Measurements from ENCODE around the gene DLG2.

DLG2 gene

DNA sequence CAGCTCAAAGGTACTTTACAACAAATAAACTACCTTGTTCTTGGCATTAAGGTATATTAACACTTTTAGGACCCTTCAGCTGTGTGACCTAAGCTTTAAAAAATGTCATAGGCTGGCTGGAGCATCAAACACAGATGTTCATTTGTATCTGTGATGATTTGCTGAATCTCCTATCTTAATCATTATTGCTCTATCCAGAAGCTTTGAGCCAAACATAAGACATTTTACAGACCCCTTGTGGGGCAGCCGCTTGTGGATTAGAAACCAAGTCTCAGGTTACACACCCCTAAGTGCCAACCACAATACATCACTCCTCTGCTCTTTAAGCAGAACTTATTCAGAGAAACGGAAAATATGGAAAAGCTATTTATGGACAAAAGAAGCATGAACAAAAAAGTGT, 1946.8 kb downstream of the DLG2 start:
- no peak for DNase-seq (ENCODE audit: low spot score in 2 of 2)
- Mint-ChIP-seq H3K9me3 (peaks cover 2% of the 10 kb centered on the region), H3K4me3 (no peak overlapping the region), H3K27ac (ENCODE audit: low read depth) (no peak overlapping the region), H3K4me1 (no peaks in the 10 kb centered on the region), H3K27me3 (no peaks in the 10 kb centered on the region), H3K36me3 (ENCODE audit: insufficient read depth) (no peaks in the 10 kb centered on the region)
- ATAC-seq (replicated peaks; ENCODE audit: extremely low read depth, poor library complexity, severe bottlenecking) = no peak

DNA sequence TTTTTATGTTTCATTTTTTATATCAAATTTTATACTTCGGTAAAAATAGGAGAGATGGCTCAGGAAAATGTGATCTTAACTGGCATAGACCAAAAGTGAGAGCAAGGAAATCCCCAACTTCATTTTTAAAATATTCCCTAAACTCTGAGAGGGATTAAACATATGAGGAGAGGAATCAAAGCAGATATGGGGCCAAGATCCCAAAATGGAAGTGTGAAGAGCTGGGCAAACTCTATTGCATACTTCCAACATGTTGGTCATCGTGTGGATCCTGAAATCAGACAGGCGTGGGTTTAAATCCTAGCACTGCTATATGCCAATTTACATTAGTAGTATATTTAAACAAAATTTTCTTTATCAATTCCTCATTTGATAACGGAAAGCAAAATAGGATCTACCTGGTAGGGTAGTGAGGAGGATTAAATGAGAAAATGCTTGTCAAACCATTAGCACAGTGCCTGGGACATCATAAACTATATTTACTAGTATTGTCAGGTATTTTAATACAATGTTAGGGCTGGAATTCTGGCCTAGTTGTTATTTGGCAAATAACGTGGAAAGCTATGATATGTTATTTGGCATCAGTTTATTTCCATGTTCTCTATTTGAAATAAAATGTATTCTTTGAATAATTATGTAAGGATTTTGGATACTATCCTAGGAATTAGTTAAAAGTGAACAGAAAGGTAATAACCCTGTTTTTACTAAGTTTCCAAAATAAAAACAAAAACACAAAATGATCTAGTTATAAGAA, 1948.1 kb downstream of the DLG2 start:
- DNase-seq (ENCODE audit: low spot score in 2 of 2) = no peak
- Mint-ChIP-seq H3K36me3 (ENCODE audit: insufficient read depth) (no peaks in the 10 kb centered on the region), H3K27ac (ENCODE audit: low read depth) (no peak overlapping the region), H3K4me1 (no peaks in the 10 kb centered on the region), H3K9me3 (no peaks in the 10 kb centered on the region), H3K27me3 (no peaks in the 10 kb centered on the region), H3K4me3 (no peak overlapping the region)
- ATAC-seq (replicated peaks; ENCODE audit: extremely low read depth, poor library complexity, severe bottlenecking) = no peak

DNA sequence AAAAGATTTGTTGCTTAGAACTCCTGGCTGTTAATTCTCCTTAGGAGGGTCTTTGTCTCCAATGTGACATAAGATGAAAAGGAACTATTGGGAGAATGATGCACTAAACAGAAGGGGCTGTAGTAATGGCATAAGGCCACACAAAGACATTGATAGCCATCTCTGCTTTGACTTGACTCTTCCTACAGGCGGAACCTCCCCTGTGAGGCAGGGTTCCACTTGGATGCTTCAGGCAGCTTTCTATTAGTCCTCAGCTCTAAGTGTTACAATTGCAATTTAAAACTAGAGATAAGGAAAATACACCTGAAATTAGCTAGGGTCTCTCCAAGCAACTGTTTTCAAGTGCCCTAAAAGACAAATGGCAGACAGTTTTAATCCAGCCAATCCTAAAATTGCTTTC, 1949.4 kb downstream of the DLG2 start:
- Mint-ChIP-seq H3K4me1 (no peaks in the 10 kb centered on the region), H3K36me3 (ENCODE audit: insufficient read depth) (no peaks in the 10 kb centered on the region), H3K9me3 (no peaks in the 10 kb centered on the region), H3K27ac (ENCODE audit: low read depth) (no peak overlapping the region), H3K4me3 (no peak overlapping the region), H3K27me3 (no peaks in the 10 kb centered on the region)
- DNase-seq (ENCODE audit: low spot score in 2 of 2) (no peak), ATAC-seq (replicated peaks; ENCODE audit: extremely low read depth, poor library complexity, severe bottlenecking) (no peak)

DNA sequence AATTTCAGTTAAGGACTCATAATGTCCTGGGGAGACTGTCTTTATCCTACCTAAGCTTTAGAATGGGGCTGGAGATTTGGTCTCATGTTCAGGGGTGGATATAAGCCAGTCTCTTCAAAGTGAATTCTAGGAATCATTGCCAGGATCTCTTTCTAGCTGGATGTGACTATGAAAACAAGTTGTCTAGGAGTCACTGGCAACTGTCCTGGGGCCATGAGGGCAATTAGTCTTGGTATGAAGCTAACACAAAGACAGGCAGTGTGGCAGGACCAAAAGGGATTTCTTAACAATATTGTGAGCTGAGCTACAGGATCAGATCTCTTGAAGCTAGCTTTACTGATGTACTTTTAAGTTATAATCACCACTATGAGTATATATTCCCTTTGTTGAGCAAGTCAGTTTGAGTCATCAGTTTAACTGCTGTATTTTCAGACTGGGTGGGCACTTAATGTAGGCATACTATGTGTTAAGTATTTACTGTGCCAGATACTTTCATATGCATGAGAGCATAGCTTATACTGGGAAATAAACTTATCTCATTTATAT, 1951.0 kb downstream of the DLG2 start:
- Mint-ChIP-seq H3K36me3 (ENCODE audit: insufficient read depth) (no peaks in the 10 kb centered on the region), H3K27me3 (peaks cover 10% of the 10 kb centered on the region), H3K27ac (ENCODE audit: low read depth) (no peak overlapping the region), H3K4me1 (no peaks in the 10 kb centered on the region), H3K4me3 (no peak overlapping the region), H3K9me3 (no peaks in the 10 kb centered on the region)
- ATAC-seq (replicated peaks; ENCODE audit: extremely low read depth, poor library complexity, severe bottlenecking) (no peak), DNase-seq (ENCODE audit: low spot score in 2 of 2) (no peak)

DNA sequence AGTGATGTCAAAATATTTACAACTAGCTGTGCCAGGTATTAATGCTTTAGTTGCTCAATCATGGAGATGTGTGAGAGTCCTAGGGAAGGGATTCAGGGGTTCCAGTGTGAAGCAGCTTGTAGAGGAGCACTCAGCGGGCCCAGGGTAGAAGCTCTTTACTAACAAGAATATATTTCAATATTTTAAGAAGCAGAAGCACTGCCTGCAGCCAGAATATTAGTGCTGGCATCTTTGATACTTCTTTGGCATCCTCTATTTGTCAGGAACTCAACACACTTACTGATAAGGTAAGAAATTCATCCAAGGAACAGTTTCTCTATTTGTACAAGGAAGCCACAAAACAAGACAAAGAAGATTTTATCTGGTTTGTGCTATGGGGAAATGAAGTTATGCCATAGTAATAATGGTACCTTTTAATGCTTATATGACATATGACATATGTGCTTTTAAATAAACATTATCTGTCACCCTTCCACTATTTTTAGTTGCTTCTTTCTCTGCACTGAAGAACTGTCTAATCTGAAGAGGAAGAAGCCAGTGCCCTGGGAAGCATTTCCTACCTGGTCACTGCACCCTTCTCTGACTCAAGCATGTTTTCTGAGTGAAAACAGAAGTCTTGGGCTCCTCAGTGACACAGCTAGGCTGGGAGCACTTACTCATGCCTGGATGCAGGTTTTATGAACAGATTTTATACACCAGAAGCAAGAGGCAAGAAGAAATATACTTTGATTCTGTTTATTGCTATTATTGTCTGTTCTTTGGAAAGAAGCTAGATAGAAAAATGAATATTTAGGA, 1952.8 kb downstream of the DLG2 start:
- Mint-ChIP-seq H3K9me3 (no peaks in the 10 kb centered on the region), H3K27ac (ENCODE audit: low read depth) (no peak overlapping the region), H3K27me3 (peaks cover 13% of the 10 kb centered on the region)

DNA sequence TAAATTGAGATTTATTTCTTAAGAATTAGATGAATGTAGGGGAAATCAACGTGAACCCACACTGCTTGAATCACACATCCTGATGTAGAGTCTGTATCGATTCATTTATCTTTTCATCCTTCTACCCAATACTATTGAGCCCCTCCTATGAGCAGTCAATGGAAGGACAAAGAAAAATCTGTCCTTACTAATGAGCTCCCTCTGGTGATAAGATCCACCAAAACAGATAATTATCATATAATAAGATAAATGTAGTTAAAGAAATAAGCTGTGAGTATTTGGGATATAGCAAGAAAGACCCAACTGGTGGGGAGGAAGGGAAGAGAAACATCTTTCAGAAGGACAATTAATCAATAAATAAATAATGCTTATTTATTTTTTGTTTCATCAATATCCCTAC, 1955.9 kb downstream of the DLG2 start:
- H3K27me3 Mint-ChIP-seq = peaks cover 19% of the 10 kb centered on the region
- DNase-seq (ENCODE audit: low spot score in 2 of 2) (no peak), ATAC-seq (replicated peaks; ENCODE audit: extremely low read depth, poor library complexity, severe bottlenecking) (no peak)
- H3K4me1 Mint-ChIP-seq = no peaks in the 10 kb centered on the region
- H3K4me3 Mint-ChIP-seq = no peak overlapping the region
- H3K27ac Mint-ChIP-seq (ENCODE audit: low read depth) = no peak overlapping the region
- H3K9me3 Mint-ChIP-seq = no peaks in the 10 kb centered on the region
- no peaks in the 10 kb centered on the region for H3K36me3 Mint-ChIP-seq (ENCODE audit: insufficient read depth)

More for the DNA sequence above, 1952.8 kb downstream of the DLG2 start:
- ATAC-seq (replicated peaks; ENCODE audit: extremely low read depth, poor library complexity, severe bottlenecking) = no peak
- DNase-seq (ENCODE audit: low spot score in 2 of 2) = no peak
- no peak overlapping the region for H3K4me3 Mint-ChIP-seq
- H3K36me3 Mint-ChIP-seq (ENCODE audit: insufficient read depth) = no peaks in the 10 kb centered on the region
- no peaks in the 10 kb centered on the region for H3K4me1 Mint-ChIP-seq

DNA sequence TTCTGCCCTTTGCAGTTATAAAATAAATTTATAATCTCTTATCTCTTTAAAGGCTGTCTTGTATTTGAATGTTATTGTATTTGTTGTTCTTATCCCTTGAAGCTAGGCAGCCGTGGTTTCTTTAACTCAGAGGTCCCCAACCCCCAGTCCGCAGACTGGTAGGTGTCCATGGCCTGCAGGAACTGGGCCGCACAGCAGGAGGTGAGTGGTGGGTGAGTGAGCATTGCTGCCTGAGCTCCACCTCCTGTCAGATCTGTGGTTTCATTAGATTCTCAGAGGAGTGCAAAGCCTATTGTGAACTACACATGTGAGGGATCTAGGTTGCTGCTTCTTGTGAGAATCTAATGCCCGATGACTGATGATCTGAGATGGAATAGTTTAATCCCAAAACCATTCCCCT, 1961.0 kb downstream of the DLG2 start:
- peaks cover 8% of the 10 kb centered on the region for H3K9me3 Mint-ChIP-seq
- peaks cover 23% of the 10 kb centered on the region for H3K27me3 Mint-ChIP-seq
- no peaks in the 10 kb centered on the region for H3K36me3 Mint-ChIP-seq (ENCODE audit: insufficient read depth)
- no peaks in the 10 kb centered on the region for H3K4me1 Mint-ChIP-seq
- no peak for DNase-seq (ENCODE audit: low spot score in 2 of 2)
- no peak overlapping the region for H3K4me3 Mint-ChIP-seq
- no peak overlapping the region for H3K27ac Mint-ChIP-seq (ENCODE audit: low read depth)
- ATAC-seq (replicated peaks; ENCODE audit: extremely low read depth, poor library complexity, severe bottlenecking) = no peak

DNA sequence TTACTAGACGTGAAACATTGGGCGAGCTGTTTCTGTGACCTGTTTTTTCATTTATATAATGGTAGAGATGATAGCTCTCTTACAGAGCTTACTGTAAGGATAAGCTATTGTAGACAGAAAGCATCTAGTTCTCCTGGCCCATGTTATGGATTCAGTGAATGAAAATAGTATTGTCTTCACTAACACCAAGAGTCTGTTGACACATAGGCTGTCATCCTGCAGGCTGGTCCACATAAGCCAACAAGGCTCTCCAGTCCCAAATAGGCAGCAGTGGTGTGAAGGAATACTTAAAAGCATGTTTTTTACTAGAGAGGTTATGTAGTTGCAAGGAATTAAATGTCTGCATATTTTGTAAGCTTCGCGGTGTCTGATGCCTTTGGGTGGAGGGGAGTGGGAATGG, 1963.2 kb downstream of the DLG2 start:
- ATAC-seq (replicated peaks; ENCODE audit: extremely low read depth, poor library complexity, severe bottlenecking) (no peak), DNase-seq (ENCODE audit: low spot score in 2 of 2) (no peak)
- Mint-ChIP-seq H3K27ac (ENCODE audit: low read depth) (no peak overlapping the region), H3K9me3 (peaks cover 8% of the 10 kb centered on the region), H3K4me3 (no peak overlapping the region), H3K36me3 (ENCODE audit: insufficient read depth) (no peaks in the 10 kb centered on the region), H3K27me3 (peaks cover 17% of the 10 kb centered on the region), H3K4me1 (no peaks in the 10 kb centered on the region)

DNA sequence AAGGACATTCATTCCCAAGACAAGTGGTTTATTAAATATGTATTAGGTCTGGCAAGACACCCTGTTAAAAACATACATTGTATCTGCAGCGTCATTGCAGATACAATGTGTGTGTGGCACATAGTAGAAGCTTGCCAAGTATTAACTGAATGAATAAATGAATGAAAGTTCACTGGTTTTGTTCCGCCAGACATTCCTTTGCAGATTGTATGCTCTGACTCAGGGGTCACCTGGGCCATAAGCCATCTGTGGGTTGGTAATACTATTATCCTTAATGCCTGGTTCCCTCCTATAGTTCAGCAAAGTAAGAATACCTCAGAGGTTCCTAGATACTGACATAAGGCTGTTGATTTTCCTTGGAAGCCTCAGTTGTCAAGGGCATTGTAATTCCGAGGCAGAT, 1963.7 kb downstream of the DLG2 start:
- H3K27ac Mint-ChIP-seq (ENCODE audit: low read depth) = no peak overlapping the region
- peaks cover 8% of the 10 kb centered on the region for H3K9me3 Mint-ChIP-seq
- ATAC-seq (replicated peaks; ENCODE audit: extremely low read depth, poor library complexity, severe bottlenecking) (no peak), DNase-seq (ENCODE audit: low spot score in 2 of 2) (no peak)
- no peaks in the 10 kb centered on the region for H3K4me1 Mint-ChIP-seq
- H3K4me3 Mint-ChIP-seq = no peak overlapping the region
- H3K27me3 Mint-ChIP-seq = peaks cover 14% of the 10 kb centered on the region
- H3K36me3 Mint-ChIP-seq (ENCODE audit: insufficient read depth) = no peaks in the 10 kb centered on the region

DNA sequence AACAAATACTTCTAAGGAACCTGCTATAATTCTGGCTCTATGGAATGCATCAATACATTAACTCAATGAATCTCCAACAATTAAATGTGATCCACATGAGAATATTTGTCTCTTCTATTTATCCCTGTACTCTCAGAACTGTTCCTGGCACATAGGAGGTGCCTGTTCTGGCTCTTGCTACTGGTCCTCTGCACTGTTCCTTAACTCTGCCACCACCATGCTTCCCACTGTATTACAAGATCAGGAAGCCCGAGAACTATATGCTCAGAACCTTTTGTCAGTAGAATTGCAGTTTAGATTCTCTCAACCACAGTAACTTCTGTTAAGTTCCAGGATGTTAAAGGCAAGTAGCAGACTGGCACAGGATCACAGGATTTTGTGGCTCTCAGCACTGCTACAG, 1964.7 kb downstream of the DLG2 start:
- H3K9me3 Mint-ChIP-seq = peaks cover 8% of the 10 kb centered on the region
- ATAC-seq (replicated peaks; ENCODE audit: extremely low read depth, poor library complexity, severe bottlenecking) = no peak

DNA sequence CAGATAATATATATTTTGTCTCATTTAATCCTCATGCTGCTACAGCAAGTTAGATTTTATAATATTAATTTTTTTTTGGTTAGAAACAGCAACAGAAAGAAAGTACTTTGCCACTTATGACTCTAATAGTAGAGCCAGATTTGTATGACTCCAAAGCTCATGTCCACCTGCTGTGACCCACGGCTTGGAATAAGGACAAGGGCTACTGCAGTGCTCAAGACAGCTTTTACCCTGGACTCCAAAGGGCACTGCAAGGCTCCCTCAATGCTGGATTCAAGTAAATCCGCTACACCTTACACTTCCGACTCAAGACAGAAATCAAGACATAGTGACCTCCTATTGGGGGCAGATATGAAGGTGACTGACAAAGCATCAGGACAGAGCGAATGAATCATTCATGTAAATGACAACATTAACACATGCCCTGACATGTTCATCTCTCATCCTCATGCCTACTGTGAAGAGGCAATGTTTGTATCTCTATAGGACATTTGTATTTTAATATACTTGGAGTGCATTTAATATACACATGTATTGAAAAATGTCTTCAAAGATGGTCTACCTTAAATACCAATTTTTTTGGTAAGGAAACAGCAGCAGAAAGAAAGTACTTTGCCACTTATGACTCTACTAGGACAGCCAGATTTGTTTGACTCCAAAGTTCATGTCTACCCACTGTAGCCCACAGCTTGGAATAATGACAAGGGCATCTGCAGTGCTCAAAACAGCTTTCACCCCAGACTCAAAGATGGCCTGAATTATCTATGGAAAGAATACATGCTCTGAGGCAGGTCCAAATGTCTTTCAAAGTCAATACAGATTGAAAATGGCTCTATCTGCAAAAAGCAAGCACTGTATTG, 1965.4 kb downstream of the DLG2 start:
- peaks cover 14% of the 10 kb centered on the region for H3K27me3 Mint-ChIP-seq
- H3K27ac Mint-ChIP-seq (ENCODE audit: low read depth) = no peak overlapping the region
- H3K4me3 Mint-ChIP-seq = no peak overlapping the region
- DNase-seq (ENCODE audit: low spot score in 2 of 2) (no peak), ATAC-seq (replicated peaks; ENCODE audit: extremely low read depth, poor library complexity, severe bottlenecking) (no peak)
- no peaks in the 10 kb centered on the region for H3K4me1 Mint-ChIP-seq
- peaks cover 8% of the 10 kb centered on the region for H3K9me3 Mint-ChIP-seq
- H3K36me3 Mint-ChIP-seq (ENCODE audit: insufficient read depth) = no peaks in the 10 kb centered on the region

More for the DNA sequence above, 1964.7 kb downstream of the DLG2 start:
- H3K4me1 Mint-ChIP-seq = no peaks in the 10 kb centered on the region
- no peak overlapping the region for H3K4me3 Mint-ChIP-seq
- H3K36me3 Mint-ChIP-seq (ENCODE audit: insufficient read depth) = no peaks in the 10 kb centered on the region
- DNase-seq (ENCODE audit: low spot score in 2 of 2) = no peak
- peaks cover 14% of the 10 kb centered on the region for H3K27me3 Mint-ChIP-seq
- no peak overlapping the region for H3K27ac Mint-ChIP-seq (ENCODE audit: low read depth)

DNA sequence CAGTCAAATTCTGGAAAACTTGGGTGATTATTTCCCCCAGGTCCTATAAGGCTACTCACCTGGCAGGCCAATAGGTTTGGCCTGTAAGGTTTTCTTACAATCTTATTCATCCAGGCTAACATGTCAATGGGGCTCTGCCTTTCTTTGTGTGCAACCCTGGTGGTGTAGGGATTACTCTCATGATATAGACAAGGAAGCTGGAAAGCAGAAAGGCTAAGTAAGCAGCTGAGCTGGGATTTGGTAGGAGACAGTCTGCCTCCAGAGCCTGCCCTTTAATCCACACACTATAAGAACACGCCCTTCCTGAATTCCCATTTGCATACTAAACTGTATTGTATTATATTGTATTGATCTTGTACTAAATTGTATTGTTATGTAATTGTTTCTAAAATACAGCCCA, 1967.7 kb downstream of the DLG2 start:
- no peak for DNase-seq (ENCODE audit: low spot score in 2 of 2)
- no peaks in the 10 kb centered on the region for H3K36me3 Mint-ChIP-seq (ENCODE audit: insufficient read depth)
- H3K4me3 Mint-ChIP-seq = no peak overlapping the region
- H3K27ac Mint-ChIP-seq (ENCODE audit: low read depth) = no peak overlapping the region
- ATAC-seq (replicated peaks; ENCODE audit: extremely low read depth, poor library complexity, severe bottlenecking) = no peak
- H3K27me3 Mint-ChIP-seq = peaks cover 13% of the 10 kb centered on the region
- no peaks in the 10 kb centered on the region for H3K4me1 Mint-ChIP-seq
- H3K9me3 Mint-ChIP-seq = peaks cover under 1% of the 10 kb centered on the region
